DMS153 treated with DMSO at 0.1 percent for 48 hours (cell line): Measurements from ENCODE around the gene KCNN4.

Experiments
- DNase-seq: peaks from one replicate; lab custom pipeline; 2025; ENCODE audit not compliant: unreplicated experiment; lab: John Stamatoyannopoulos, UW

Gene KCNN4

DNA sequence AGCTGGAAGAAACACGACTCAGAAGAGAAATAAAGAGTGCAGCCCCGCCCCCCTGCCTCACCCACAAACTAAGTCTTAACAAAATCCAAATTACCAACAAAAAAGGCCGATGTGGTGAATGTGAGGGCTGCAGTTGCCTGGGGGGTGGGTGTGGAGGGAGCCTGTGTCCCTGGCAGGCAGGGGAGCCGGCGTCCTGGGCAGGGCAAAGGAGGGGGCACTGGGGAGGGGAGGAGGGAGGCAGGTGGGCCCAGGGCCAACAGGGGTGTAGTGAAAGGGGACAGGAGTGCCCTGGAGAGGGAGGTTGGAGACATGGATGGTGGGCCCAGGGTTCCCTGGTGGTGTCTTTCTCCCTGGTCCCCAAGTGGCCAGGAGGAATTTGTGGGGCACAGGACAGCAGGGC is 60.9 kb downstream of the KCNN4 start:
- DNase-seq = no peak

GRCh38 chr19:43719378-43719868 is 61.4 kb downstream of the KCNN4 start:
- no peak for DNase-seq

DNA sequence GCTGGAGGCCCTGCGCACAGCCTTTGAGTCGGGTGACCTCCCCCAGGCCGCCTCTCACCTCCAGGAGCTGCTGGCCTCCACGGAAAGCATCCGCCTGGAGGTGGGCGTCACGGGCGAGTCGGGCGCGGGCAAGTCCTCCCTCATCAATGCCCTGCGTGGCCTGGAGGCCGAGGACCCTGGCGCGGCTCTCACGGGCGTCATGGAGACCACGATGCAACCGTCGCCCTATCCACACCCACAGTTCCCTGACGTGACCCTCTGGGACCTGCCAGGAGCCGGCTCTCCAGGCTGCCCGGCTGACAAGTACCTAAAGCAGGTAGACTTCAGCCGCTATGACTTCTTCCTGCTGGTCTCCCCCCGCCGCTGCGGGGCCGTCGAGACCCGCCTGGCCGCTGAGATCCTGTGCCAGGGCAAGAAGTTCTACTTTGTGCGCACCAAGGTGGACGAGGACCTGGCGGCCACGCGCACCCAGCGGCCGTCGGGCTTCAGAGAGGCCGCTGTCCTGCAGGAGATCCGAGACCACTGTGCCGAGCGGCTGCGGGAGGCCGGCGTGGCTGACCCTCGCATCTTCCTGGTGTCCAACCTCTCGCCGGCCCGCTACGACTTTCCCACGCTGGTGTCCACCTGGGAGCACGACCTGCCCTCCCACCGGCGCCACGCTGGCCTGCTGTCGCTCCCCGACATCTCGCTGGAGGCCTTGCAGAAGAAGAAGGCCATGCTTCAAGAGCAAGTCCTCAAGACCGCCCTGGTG is 62.0 kb downstream of the KCNN4 start:
- DNase-seq = no peak
